Measurements from ENCODE around the gene GALT. TPM values are rescaled to one million over a fixed set of nuclear protein-coding genes. Genes with fewer than 3 reads are reported as not detected.

GALT gene
- total RNA-seq, 4 donors from 2014 or later: 73.5 to 147 (median 97.3) TPM

DNA sequence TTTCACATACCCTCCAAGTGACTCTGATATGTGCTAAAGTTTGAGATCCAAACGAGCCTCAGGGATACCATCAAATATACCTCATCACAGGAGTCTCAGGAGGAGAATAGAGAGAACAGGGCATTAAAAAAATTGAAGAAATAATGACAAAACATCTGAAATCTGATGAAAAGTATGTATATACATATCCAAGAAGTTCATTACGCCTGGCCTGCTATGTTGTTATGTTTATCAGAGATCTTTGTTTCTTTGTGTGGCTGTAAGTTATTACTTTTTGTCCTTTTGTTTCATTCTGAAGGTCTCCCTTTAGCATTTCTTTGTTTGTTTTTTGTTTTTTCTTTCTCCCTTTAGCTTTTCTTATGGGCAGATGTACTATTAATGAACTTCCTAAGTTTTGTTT lies 47.1 kb downstream of the GALT start:
- no peaks in the 10 kb centered on the region for H3K9me3 ChIP-seq
- WGBS, 2 donors (ENCODE audit: low coverage in 1 of 2): 67 to 70% methylated on average over 1 to 2 of the region's 2 CpGs
- H3K27ac ChIP-seq: no peak overlapping the region
- TF ChIP-seq POLR2AphosphoS5 (IDR thresholded peaks at IDR 0.05) (no peak), POLR2A (IDR thresholded peaks at IDR 0.05) (no peak), EP300 (IDR thresholded peaks at IDR 0.05; ENCODE audit: low read depth) (no peak)
- TF ChIP-seq, protein P1, sequence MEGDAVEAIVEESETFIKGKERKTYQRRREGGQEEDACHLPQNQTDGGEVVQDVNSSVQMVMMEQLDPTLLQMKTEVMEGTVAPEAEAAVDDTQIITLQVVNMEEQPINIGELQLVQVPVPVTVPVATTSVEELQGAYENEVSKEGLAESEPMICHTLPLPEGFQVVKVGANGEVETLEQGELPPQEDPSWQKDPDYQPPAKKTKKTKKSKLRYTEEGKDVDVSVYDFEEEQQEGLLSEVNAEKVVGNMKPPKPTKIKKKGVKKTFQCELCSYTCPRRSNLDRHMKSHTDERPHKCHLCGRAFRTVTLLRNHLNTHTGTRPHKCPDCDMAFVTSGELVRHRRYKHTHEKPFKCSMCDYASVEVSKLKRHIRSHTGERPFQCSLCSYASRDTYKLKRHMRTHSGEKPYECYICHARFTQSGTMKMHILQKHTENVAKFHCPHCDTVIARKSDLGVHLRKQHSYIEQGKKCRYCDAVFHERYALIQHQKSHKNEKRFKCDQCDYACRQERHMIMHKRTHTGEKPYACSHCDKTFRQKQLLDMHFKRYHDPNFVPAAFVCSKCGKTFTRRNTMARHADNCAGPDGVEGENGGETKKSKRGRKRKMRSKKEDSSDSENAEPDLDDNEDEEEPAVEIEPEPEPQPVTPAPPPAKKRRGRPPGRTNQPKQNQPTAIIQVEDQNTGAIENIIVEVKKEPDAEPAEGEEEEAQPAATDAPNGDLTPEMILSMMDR (IDR thresholded peaks at IDR 0.05): no peak
- in situ Hi-C loops (cut with MboI; ENCODE audit: low pct_ligation_motif_present in 1 of 4, low pct_unique_long_range_greater_than_20kb in 1 of 4, low sequenced_read_pairs in 3 of 4) (no loop called here), intact Hi-C loops (cut with DNase I; ENCODE audit: low total_unique reads) (no loop called here)
- H3K4me3 ChIP-seq: no peak overlapping the region
- H3K4me1 ChIP-seq: peaks cover 0 to 10% (median 0%) of the 10 kb centered on the region in 4 donors
- DNase-seq: no peak
- H3K27me3 ChIP-seq: no peaks in the 10 kb centered on the region
- H3K36me3 ChIP-seq: no peaks in the 10 kb centered on the region

DNA sequence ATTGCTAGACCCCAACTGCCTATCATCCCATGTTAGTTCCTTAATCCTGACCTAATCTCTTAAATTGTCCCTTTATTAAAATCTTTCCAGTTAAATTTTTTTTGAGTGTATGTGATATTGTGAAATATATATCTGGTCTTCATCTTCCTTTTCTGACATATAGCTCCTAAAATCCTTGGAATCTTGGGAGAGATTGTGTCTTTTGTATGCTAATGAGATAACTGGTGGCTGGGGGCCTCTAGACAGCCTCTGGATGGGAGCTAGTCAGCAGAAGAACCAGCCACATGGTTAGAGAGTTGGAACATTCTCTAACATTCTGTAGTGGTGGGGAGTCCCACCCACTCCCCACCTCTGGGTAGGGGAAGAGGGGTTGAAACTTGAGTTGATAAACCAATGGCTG lies 48.3 kb downstream of the GALT start:
- no peak for DNase-seq
- TF ChIP-seq EP300 (IDR thresholded peaks at IDR 0.05; ENCODE audit: low read depth) (no peak), POLR2AphosphoS5 (IDR thresholded peaks at IDR 0.05) (no peak), POLR2A (IDR thresholded peaks at IDR 0.05) (no peak)
- TF ChIP-seq, protein P1 (IDR thresholded peaks at IDR 0.05): no peak
- Histone ChIP-seq H3K36me3 (no peaks in the 10 kb centered on the region), H3K9me3 (no peaks in the 10 kb centered on the region), H3K4me3 (no peak overlapping the region), H3K27me3 (no peaks in the 10 kb centered on the region), H3K27ac (no peak overlapping the region), H3K4me1 (no peaks in the 10 kb centered on the region)
- in situ Hi-C loops (cut with MboI; ENCODE audit: low pct_ligation_motif_present in 1 of 4, low pct_unique_long_range_greater_than_20kb in 1 of 4, low sequenced_read_pairs in 3 of 4): no loop called here
- intact Hi-C loops (cut with DNase I; ENCODE audit: low total_unique reads): no loop called here

Small RNAs within 50 kb of the gene (small RNA-seq; reads per million reads assigned to genes)
- 0 reads per million in 4 donors for gene CCL27

Other genes starting within 250 kb of the GALT start
- 10 to 100 TPM in 1 of 4 donors, 1 to 10 TPM in 3; 3.7 to 15.3 (median 8.0) TPM for gene FAM219A, start 188.1 kb upstream of the GALT start, total RNA-seq
- not detected for gene DNAI1, start 187.9 kb upstream of the GALT start, total RNA-seq
- 1 to 10 TPM in 2 of 4 donors, not detected in 2; 1.4 to 1.7 TPM for gene ENHO, start 123.7 kb upstream of the GALT start, total RNA-seq
- gene CNTFR, start 57.0 kb upstream of the GALT start, total RNA-seq: 10 to 100 TPM in 1 of 4 donors, 1 to 10 TPM in 3; 5.2 to 59.1 (median 6.8) TPM
- gene RPP25L, start 34.6 kb upstream of the GALT start, total RNA-seq: 10 to 100 TPM in 2 of 4 donors, 1 to 10 TPM in 2; 3.0 to 65.5 (median 22.1) TPM
- 10 to 100 TPM; 41.6 to 78.9 (median 54.0) TPM for gene DCTN3, start 26.2 kb upstream of the GALT start, total RNA-seq
- gene ARID3C, start 17.6 kb upstream of the GALT start, total RNA-seq: not detected
- gene SIGMAR1, start 8.9 kb upstream of the GALT start, total RNA-seq: 100 to 1,000 TPM in 1 of 4 donors, 10 to 100 TPM in 3; 45.6 to 102 (median 62.6) TPM
- 10 to 100 TPM; 27.0 to 94.6 (median 47.5) TPM for gene IL11RA, start 5.5 kb downstream of the GALT start, total RNA-seq
- not detected for gene CCL27, start 16.0 kb downstream of the GALT start, total RNA-seq
- gene CCL19, start 44.6 kb downstream of the GALT start, total RNA-seq: not detected
- gene CCL21, start 63.5 kb downstream of the GALT start, total RNA-seq: 100 to 1,000 TPM in 1 of 4 donors, 10 to 100 TPM in 3; 45.4 to 123 (median 60.1) TPM